OCI-LY3 (cell line): ENCODE data around the gene PAX1.

Experiments
- EZH2phosphoT487 ChIP-seq: fragments of 200-600 bp; shearing (Covaris generic); IDR thresholded peaks from 2 replicates; pipeline ENCODE4 v1.6.1; 2018; ENCODE audit warnings: antibody characterized with exemption, mixed run types, low read depth
- TF ChIP-seq, protein P1 (sequence below): fragments of 200-600, 300-600 bp; sonication (generic); IDR thresholded peaks from 2 replicates; pipeline ENCODE4 v1.5.1; 2014; ENCODE audit warnings: antibody characterized with exemption, low read length, low read depth

DNA sequence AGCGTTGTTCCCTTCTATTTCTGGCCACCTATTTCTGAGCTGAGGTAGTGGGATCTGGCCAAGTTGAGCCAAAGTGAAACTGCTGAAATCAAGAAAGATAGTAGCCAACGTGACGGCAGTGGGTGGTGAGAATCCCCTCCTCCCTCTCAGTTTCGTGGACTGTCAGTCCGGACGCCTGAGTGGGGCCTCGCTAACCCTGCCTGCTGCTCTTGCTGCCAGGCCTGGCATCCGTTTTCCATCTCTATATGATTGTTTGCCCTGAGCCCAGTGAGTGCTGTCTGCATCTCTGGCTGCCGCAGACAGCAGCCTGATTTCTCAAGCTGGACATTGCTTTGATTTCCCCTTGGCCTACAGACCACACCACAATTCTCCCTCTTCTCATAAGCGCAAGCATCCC is 23.5 kb upstream of the PAX1 start:
- TF ChIP-seq, protein P1, sequence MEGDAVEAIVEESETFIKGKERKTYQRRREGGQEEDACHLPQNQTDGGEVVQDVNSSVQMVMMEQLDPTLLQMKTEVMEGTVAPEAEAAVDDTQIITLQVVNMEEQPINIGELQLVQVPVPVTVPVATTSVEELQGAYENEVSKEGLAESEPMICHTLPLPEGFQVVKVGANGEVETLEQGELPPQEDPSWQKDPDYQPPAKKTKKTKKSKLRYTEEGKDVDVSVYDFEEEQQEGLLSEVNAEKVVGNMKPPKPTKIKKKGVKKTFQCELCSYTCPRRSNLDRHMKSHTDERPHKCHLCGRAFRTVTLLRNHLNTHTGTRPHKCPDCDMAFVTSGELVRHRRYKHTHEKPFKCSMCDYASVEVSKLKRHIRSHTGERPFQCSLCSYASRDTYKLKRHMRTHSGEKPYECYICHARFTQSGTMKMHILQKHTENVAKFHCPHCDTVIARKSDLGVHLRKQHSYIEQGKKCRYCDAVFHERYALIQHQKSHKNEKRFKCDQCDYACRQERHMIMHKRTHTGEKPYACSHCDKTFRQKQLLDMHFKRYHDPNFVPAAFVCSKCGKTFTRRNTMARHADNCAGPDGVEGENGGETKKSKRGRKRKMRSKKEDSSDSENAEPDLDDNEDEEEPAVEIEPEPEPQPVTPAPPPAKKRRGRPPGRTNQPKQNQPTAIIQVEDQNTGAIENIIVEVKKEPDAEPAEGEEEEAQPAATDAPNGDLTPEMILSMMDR, result no peak
- TF ChIP-seq EZH2phosphoT487, result no peak
